WTC11 (cell line): ENCODE data around the gene MXRA7.

ENCODE experiments used
- FOXJ3 ChIP-seq: sonication (generic); formaldehyde crosslinking; IDR thresholded peaks from 2 replicates; pipeline ENCODE4 v1.9.0; 2021; ENCODE audit warnings: missing genetic modification reagents, mild to moderate bottlenecking, borderline replicate concordance
- KAT7 ChIP-seq: sonication (generic); formaldehyde crosslinking; IDR thresholded peaks from 2 replicates; pipeline ENCODE4 v1.8.1; 2023; ENCODE audit warnings: missing genetic modification reagents, mild to moderate bottlenecking, borderline replicate concordance
- SP1 ChIP-seq: sonication (generic); formaldehyde crosslinking; conservative IDR thresholded peaks from 2 replicates; pipeline ENCODE4 v1.8.1; 2022; ENCODE audit warnings: missing genetic modification reagents
- USF2 ChIP-seq: sonication (generic); formaldehyde crosslinking; IDR thresholded peaks from 2 replicates; pipeline ENCODE4 v1.8.1; 2023; ENCODE audit warnings: mild to moderate bottlenecking, missing genetic modification reagents, moderate library complexity
- TF ChIP-seq, protein P1 (sequence below): fragments of 200-600 bp; IDR thresholded peaks from 2 replicates; pipeline ENCODE4 v1.8.0; 2022; ENCODE audit warnings: antibody characterized with exemption

DNA sequence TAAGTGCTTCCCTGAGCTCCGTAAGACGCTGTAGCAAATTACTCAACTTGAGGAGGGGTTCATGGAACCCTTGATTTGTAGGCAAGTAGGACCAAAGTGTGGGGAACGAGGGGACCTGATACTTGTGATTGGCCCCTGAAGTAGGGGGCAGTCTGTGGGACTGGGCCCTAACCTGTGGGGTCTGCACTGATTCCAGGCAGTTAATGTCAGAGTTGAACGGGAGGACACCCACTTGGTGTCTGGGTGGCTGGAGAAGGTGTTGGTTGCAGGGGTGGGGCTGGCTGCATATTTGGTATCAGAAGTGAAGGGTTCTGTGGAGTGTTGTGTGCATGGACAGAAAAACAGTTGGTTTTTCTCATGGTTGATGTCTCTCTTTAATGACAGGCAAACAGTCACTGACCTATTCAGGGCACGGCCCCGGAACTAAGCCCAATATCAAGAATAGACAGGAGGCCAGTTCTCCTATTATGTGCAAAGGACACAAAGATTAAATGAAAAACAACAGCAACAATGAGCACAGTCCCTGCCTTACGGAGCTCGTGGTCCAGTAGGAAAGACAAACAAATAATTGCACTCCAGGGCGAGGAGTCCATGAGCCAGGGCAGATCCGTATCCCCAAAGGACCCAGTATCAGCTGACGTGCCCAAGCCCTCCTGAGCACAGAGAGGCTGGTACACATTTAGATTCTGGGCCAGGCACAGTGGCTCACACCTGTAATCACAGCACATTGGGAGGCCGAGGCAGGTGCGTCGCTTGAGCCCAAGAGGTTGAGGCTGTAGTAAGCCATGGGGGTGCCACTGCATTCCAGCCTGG is 19.2 kb downstream of the MXRA7 start:
- TF ChIP-seq KAT7 (no peak), FOXJ3 (CRISPR knock-in tag) (no peak), SP1 (no peak), USF2 (CRISPR knock-in tag) (no peak)
- TF ChIP-seq, protein P1, sequence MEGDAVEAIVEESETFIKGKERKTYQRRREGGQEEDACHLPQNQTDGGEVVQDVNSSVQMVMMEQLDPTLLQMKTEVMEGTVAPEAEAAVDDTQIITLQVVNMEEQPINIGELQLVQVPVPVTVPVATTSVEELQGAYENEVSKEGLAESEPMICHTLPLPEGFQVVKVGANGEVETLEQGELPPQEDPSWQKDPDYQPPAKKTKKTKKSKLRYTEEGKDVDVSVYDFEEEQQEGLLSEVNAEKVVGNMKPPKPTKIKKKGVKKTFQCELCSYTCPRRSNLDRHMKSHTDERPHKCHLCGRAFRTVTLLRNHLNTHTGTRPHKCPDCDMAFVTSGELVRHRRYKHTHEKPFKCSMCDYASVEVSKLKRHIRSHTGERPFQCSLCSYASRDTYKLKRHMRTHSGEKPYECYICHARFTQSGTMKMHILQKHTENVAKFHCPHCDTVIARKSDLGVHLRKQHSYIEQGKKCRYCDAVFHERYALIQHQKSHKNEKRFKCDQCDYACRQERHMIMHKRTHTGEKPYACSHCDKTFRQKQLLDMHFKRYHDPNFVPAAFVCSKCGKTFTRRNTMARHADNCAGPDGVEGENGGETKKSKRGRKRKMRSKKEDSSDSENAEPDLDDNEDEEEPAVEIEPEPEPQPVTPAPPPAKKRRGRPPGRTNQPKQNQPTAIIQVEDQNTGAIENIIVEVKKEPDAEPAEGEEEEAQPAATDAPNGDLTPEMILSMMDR = no peak
